ENCODE results near the gene DNAH2. TPM values are rescaled to one million over a fixed set of nuclear protein-coding genes. Genes with fewer than 3 reads are reported as not detected.

The DNAH2 gene
- total and polyA plus RNA-seq, 2 of the 8 experiments (the other 6 are each of a cell fraction or from before 2014, with no cell fraction given), result 0.13 to 0.18 TPM

DNA sequence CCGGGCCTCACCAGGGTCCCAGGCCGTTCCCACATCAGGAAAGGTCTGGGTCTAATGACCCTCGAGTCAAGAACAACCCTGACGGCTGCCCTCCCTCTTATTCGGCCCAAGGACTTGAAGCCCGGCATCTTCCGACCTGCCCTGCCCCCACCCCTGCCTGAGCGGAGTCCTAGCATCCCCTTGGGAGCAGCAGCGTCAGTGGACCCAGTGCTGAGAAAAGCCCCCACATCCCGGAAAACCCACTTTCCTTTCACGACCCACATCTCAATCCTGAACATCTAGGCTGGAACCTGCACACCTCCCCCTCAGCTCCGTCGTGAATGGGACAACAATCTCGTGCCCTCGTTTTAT, 138.1 kb downstream of the DNAH2 start:
- H2BK5ac ChIP-seq (ENCODE audit: low read depth, low read length), result no peak overlapping the region
- peak overlapping the region; percentile 92; the same call in 1 of the 2 replicates for H2BK12ac ChIP-seq (ENCODE audit: low read depth, low read length)
- peaks cover 0 to 39% (median 33%) of the 10 kb centered on the region in 4 experiments; a peak in 6 of 7 replicates for H3K4me1 ChIP-seq (replicated peaks in 1 of 4; ENCODE audit: control insufficient read depth in 3 of 4, insufficient read depth in 4 of 4, low read length in 3 of 4)
- no peak overlapping the region for H2AFZ ChIP-seq (ENCODE audit: low read length)
- no peak overlapping the region for H3K27ac ChIP-seq (ENCODE audit: low read depth, low read length)
- peak overlapping the region; percentile 60; the same call in 1 of the 2 replicates for H3K18ac ChIP-seq (ENCODE audit: extremely low read depth, low read length)
- TF ChIP-seq EZH2 (IDR thresholded peaks at IDR 0.05; ENCODE audit: low read depth, low read length, severe bottlenecking) (peak; percentile 73), POLR2AphosphoS5 (IDR thresholded peaks at IDR 0.05; ENCODE audit: low read depth, low read length) (no peak), TCF12 (IDR thresholded peaks at IDR 0.05; ENCODE audit: low read depth, low read length) (no peak), SIRT6 (IDR thresholded peaks at IDR 0.05; ENCODE audit: low read length) (no peak), HDAC2 (IDR thresholded peaks at IDR 0.05; ENCODE audit: borderline replicate concordance in 1 of 2, low read depth in 2 of 2, low read length in 2 of 2) (no peak), ASH2L (IDR thresholded peaks at IDR 0.05; ENCODE audit: low read length) (no peak), TEAD4 (IDR thresholded peaks at IDR 0.05; ENCODE audit: low read depth, low read length) (no peak), RNF2 (IDR thresholded peaks at IDR 0.05; ENCODE audit: borderline replicate concordance, low read depth, low read length, missing control alignments, poor library complexity, severe bottlenecking) (peak; percentile 56), SUZ12 (IDR thresholded peaks at IDR 0.05; ENCODE audit: low read length) (peak; percentile 78; the same call in 1 of the 2 replicates)
- H3K9me3 ChIP-seq (ENCODE audit: insufficient read depth in 2 of 2, low read depth in 1 of 2, low read length in 1 of 2), result no peaks in the 10 kb centered on the region
- peak overlapping the region; percentile 74 to 97 for H3K4me2 ChIP-seq (ENCODE audit: insufficient read depth in 1 of 2, low read depth in 2 of 2, low read length in 2 of 2)
- H2AK5ac ChIP-seq (ENCODE audit: low read depth, low read length), result 0 out of 2 replicates have a peak overlapping the region, but pooled peaks have one; percentile 69
- no peak overlapping the region for H2BK15ac ChIP-seq (ENCODE audit: low read length)
- peak overlapping the region; percentile 35 to 84 (median 54); a peak in 7 of 8 replicates for H3K4me3 ChIP-seq (ENCODE audit: extremely low read depth in 1 of 4, insufficient read depth in 2 of 4, low read depth in 3 of 4, low read length in 4 of 4)
- H4K91ac ChIP-seq (replicated peaks; ENCODE audit: insufficient read length, low read length), result no peak overlapping the region
- peaks cover 32 to 53% (median 49%) of the 10 kb centered on the region in 4 experiments for H3K27me3 ChIP-seq (replicated peaks in 1 of 4; ENCODE audit: control insufficient read depth in 3 of 4, extremely low read depth in 1 of 4, insufficient read depth in 3 of 4, low read length in 3 of 4)
- H3K79me1 ChIP-seq (ENCODE audit: low read depth, low read length), result no peaks in the 10 kb centered on the region
- POLR2A ChIA-PET (ENCODE audit: partially characterized antibody), result interaction anchor here (1.1 to 3.1 kb wide), 5 partner anchors 11 to 133 kb away, joined by 4 to 34 read pairs (median 20); partner anchors contain the start of gene KDM6B
- H3K4ac ChIP-seq (replicated peaks; ENCODE audit: insufficient read length, low read depth, low read length), result no peak overlapping the region
- H2BK20ac ChIP-seq (ENCODE audit: low read length), result no peak overlapping the region
- no peak for FAIRE-seq
- H2BK120ac ChIP-seq (replicated peaks; ENCODE audit: low read depth, low read length), result no peak overlapping the region
- peaks cover 0 to 5% of the 10 kb centered on the region in 2 experiments; a peak in 1 of 4 replicates for H3K79me2 ChIP-seq (ENCODE audit: control insufficient read depth in 1 of 2, insufficient read depth in 2 of 2, low read length in 2 of 2)
- peaks cover 26% of the 10 kb centered on the region for H3K23me2 ChIP-seq (ENCODE audit: low read depth, low read length)
- H4K8ac ChIP-seq (ENCODE audit: extremely low read depth, insufficient read depth, low read length), result peak overlapping the region; percentile 17; the same call in 1 of the 2 replicates
- CTCF ChIA-PET (ENCODE audit: partially characterized antibody), result interaction anchor here (0.5 to 2.7 kb wide), 4 partner anchors 11 to 215 kb away, joined by 3 to 7 read pairs (median 4); no protein-coding TSS in a partner anchor
- WGBS, 2 experiments (ENCODE audit: extremely low coverage in 1 of 2, insufficient coverage in 1 of 2, insufficient read length in 1 of 2, insufficient replicate concordance in 2 of 2, low coverage in 1 of 2, low lambda C conversion rate in 2 of 2, missing lambda C conversion rate in 1 of 2), result 9% methylated on average over 13 of the region's 15 CpGs; no CpG with 5 or more reads in 1 of the 2 experiments
- H3K14ac ChIP-seq (ENCODE audit: insufficient read length), result no peak overlapping the region
- H4K5ac ChIP-seq (ENCODE audit: insufficient read length, low read depth, low read length), result no peak overlapping the region
- peaks cover 0 to 4% (median 0%) of the 10 kb centered on the region in 4 experiments; a peak in 1 of 8 replicates for H3K36me3 ChIP-seq (ENCODE audit: control insufficient read depth in 2 of 4, insufficient read depth in 4 of 4, low read length in 3 of 4)
- no peak for DNase-seq (ENCODE audit: low read depth in 1 of 2, low spot score in 2 of 2)
- no peak overlapping the region for H3K9ac ChIP-seq (replicated peaks in 1 of 4; ENCODE audit: extremely low read depth in 1 of 4, low read depth in 3 of 4, low read length in 3 of 4)
- H3K23ac ChIP-seq (ENCODE audit: insufficient read length), result no peak overlapping the region
- no peak overlapping the region for H3K56ac ChIP-seq (replicated peaks; ENCODE audit: insufficient read length, low read depth, low read length)
- H4K20me1 ChIP-seq (replicated peaks in 1 of 2; ENCODE audit: control insufficient read depth in 1 of 2, insufficient read depth in 2 of 2, low read length in 2 of 2), result peaks cover 0 to 19% of the 10 kb centered on the region in 2 experiments
